Vagina (tissue), 2 donors: ENCODE measurements around the gene INTU.

ENCODE experiments used
- POLR2A ChIP-seq, 2 donors: fragments of 450-650 bp; IDR thresholded peaks; one replicate each; pipeline ENCODE4 v1.6.1; 2017; ENCODE audit warnings: antibody characterized with exemption in 2 of 2, mild to moderate bottlenecking in 2 of 2, moderate library complexity in 2 of 2
- POLR2AphosphoS5 ChIP-seq, 2 donors: sonication (generic); formaldehyde crosslinking; IDR thresholded peaks; one replicate each; pipeline ENCODE4 v1.9.0; 2017; ENCODE audit warnings: antibody characterized with exemption in 2 of 2, mild to moderate bottlenecking in 2 of 2, low read depth in 1 of 2; ENCODE audit not compliant: insufficient read depth in 1 of 2
- TF ChIP-seq, protein P1 (sequence below), 3 experiments: fragments of 450-650 bp in 2 of 3; fragments of 200-600 bp in 1 of 3; sonication (generic) in 1 of 3; IDR thresholded peaks; one replicate each; pipeline ENCODE4 v1.5.1; 2017 to 2019; ENCODE audit warnings: antibody characterized with exemption in 3 of 3, mild to moderate bottlenecking in 2 of 3, moderate library complexity in 2 of 3

DNA sequence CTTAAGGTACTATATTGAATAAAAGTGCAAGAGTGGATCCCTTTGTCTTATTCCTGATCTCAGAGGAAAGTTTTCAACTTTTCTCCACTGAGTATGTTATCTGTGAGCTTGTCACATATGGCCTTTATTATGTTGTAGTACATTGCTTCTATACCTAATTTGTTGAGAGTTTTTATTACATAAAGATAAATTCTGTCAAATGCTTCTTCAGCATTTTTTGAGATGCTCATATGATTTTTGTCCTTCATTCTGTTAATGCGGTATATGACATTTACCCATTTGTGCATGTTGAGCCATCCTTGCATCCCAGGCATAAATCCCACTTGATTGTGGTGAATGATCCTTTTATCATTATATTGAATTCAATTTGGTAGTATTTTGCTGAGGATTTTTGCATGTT lies 108.5 kb downstream of the INTU start:
- no peak for TF ChIP-seq POLR2AphosphoS5 (IDR thresholded peaks at IDR 0.05; ENCODE audit: insufficient read depth in 1 of 2, low read depth in 1 of 2)
- TF ChIP-seq, protein P1, sequence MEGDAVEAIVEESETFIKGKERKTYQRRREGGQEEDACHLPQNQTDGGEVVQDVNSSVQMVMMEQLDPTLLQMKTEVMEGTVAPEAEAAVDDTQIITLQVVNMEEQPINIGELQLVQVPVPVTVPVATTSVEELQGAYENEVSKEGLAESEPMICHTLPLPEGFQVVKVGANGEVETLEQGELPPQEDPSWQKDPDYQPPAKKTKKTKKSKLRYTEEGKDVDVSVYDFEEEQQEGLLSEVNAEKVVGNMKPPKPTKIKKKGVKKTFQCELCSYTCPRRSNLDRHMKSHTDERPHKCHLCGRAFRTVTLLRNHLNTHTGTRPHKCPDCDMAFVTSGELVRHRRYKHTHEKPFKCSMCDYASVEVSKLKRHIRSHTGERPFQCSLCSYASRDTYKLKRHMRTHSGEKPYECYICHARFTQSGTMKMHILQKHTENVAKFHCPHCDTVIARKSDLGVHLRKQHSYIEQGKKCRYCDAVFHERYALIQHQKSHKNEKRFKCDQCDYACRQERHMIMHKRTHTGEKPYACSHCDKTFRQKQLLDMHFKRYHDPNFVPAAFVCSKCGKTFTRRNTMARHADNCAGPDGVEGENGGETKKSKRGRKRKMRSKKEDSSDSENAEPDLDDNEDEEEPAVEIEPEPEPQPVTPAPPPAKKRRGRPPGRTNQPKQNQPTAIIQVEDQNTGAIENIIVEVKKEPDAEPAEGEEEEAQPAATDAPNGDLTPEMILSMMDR (IDR thresholded peaks at IDR 0.05), result no peak
- no peak for TF ChIP-seq POLR2A (IDR thresholded peaks at IDR 0.05)
